IMR-90 (cell line): ENCODE results near the gene DPYD. TPM values are rescaled to one million over a fixed set of nuclear protein-coding genes. Genes with fewer than 3 reads are reported as not detected.
A peak's percentile ranks its signal among the peaks of the same experiment; 100 is the strongest.

ENCODE experiments used
- ATAC-seq: fragments of 200-7000 bp; cut with Tn5 transposase; 2 replicates; pipeline ENCODE4 v1.9.1; 2020; ENCODE audit warnings: low read depth, mild to moderate bottlenecking, moderate library complexity
- BruUV-seq: library from RNA; stranded (reverse); fragments of 400-500 nt; replicated peaks from 2 replicates; lab custom pipeline; 2021; lab: Mats Ljungman, UMichigan
- CTCF ChIA-PET: fragments of 300-600 bp; formaldehyde crosslinking; extraction: SDS; loops from one replicate; lab custom pipeline; 2021; ENCODE audit warnings: antibody characterized with exemption; lab: Yijun Ruan, JAX
- POLR2A ChIA-PET: fragments of 300-600 bp; sonication (Branson Sonifier 250); formaldehyde crosslinking; loops from one replicate; lab custom pipeline; 2022; ENCODE audit warnings: antibody characterized with exemption; ENCODE audit not compliant: unreplicated experiment; lab: Charles Lee
- DNase-seq: peaks from one replicate; pipeline ENCODE4 v3.0.0; 2013
- H2AFZ ChIP-seq: replicated peaks from 2 replicates; pipeline ENCODE3; 2013; ENCODE audit warnings: low read length, mild to moderate bottlenecking; ENCODE audit not compliant: poor library complexity
- H2AK5ac ChIP-seq: 2 replicates; pipeline ENCODE4 v1.6.1; 2013; ENCODE audit warnings: low read depth, low read length, inconsistent platforms
- H2AK9ac ChIP-seq: replicated peaks from 2 replicates; pipeline ENCODE3; 2013; ENCODE audit warnings: mild to moderate bottlenecking, low read depth, low read length, moderate library complexity; ENCODE audit not compliant: poor library complexity
- H2BK120ac ChIP-seq: 2 replicates; pipeline ENCODE4 v1.6.1; 2013; ENCODE audit warnings: low read depth, low read length, inconsistent platforms
- H2BK15ac ChIP-seq: 3 replicates; pipeline ENCODE4 v1.6.1; 2013; ENCODE audit warnings: low read depth, low read length, inconsistent platforms
- H2BK20ac ChIP-seq: 2 replicates; pipeline ENCODE4 v1.6.1; 2013; ENCODE audit warnings: low read depth, mild to moderate bottlenecking, inconsistent platforms, low read length, moderate library complexity
- H2BK5ac ChIP-seq: 2 replicates; pipeline ENCODE4 v1.6.1; 2013; ENCODE audit warnings: mild to moderate bottlenecking, low read depth, low read length, inconsistent platforms; ENCODE audit not compliant: poor library complexity, severe bottlenecking
- H3K14ac ChIP-seq: replicated peaks from 2 replicates; pipeline ENCODE4 v1.6.1; 2013; ENCODE audit warnings: low read depth, low read length, inconsistent platforms
- H3K18ac ChIP-seq: 2 replicates; pipeline ENCODE4 v1.6.1; 2013; ENCODE audit warnings: low read depth, low read length, control low read depth
- H3K23ac ChIP-seq: 2 replicates; pipeline ENCODE4 v1.6.1; 2013; ENCODE audit warnings: low read depth, low read length, inconsistent platforms
- H3K27ac ChIP-seq: 2 replicates; pipeline ENCODE4 v1.5.1; 2013; ENCODE audit warnings: mild to moderate bottlenecking, control low read depth, low read length; ENCODE audit not compliant: insufficient read depth
- H3K27me3 ChIP-seq: 2 replicates; pipeline ENCODE4 v1.6.1; 2013; ENCODE audit warnings: low read length; ENCODE audit not compliant: control insufficient read depth, insufficient read depth
- H3K36me3 ChIP-seq: 2 replicates; pipeline ENCODE4 v1.6.1; 2013; ENCODE audit warnings: low read length, mixed read lengths; ENCODE audit not compliant: control insufficient read depth, insufficient read depth
- H3K4ac ChIP-seq: 2 replicates; pipeline ENCODE4 v1.6.1; 2013; ENCODE audit warnings: low read depth, low read length, inconsistent platforms
- H3K4me1 ChIP-seq: 2 replicates; pipeline ENCODE4 v1.6.1; 2013; ENCODE audit warnings: low read length, mixed read lengths; ENCODE audit not compliant: control insufficient read depth, insufficient read depth
- H3K4me2 ChIP-seq: 2 replicates; pipeline ENCODE4 v1.6.1; 2013; ENCODE audit warnings: low read depth, mild to moderate bottlenecking, control low read depth, low read length, moderate library complexity
- H3K4me3 ChIP-seq: 2 replicates; pipeline ENCODE4 v1.5.1; 2013; ENCODE audit warnings: low read depth, mild to moderate bottlenecking, control low read depth, low read length, moderate library complexity; ENCODE audit not compliant: insufficient read depth
- H3K56ac ChIP-seq: 2 replicates; pipeline ENCODE4 v1.6.1; 2013; ENCODE audit warnings: low read length, inconsistent platforms; ENCODE audit not compliant: insufficient read depth; ENCODE audit errors: extremely low read depth
- H3K79me1 ChIP-seq, 2 experiments: 2 replicates each; pipeline ENCODE4 v1.6.1; 2013; ENCODE audit warnings: low read length in 2 of 2, inconsistent platforms in 1 of 2, low read depth in 1 of 2
- H3K9ac ChIP-seq: 2 replicates; pipeline ENCODE4 v1.6.1; 2013; ENCODE audit warnings: low read depth, low read length, control low read depth
- H3K9me1 ChIP-seq: 2 replicates; pipeline ENCODE4 v1.6.1; 2013; ENCODE audit warnings: low read length, inconsistent platforms; ENCODE audit not compliant: insufficient read depth
- H3K9me3 ChIP-seq: 2 replicates; pipeline ENCODE4 v1.6.1; 2013; ENCODE audit warnings: low read length; ENCODE audit not compliant: control insufficient read depth, insufficient read depth
- H4K20me1 ChIP-seq: 2 replicates; pipeline ENCODE4 v1.6.1; 2013; ENCODE audit warnings: low read length, inconsistent platforms; ENCODE audit not compliant: insufficient read depth
- H4K5ac ChIP-seq: 2 replicates; pipeline ENCODE4 v1.6.1; 2013; ENCODE audit warnings: mild to moderate bottlenecking, low read depth, low read length, control low read depth
- H4K8ac ChIP-seq, 2 experiments: 2 replicates each; pipeline ENCODE4 v1.6.1; 2013; ENCODE audit warnings: low read depth in 2 of 2, low read length in 2 of 2, control low read depth in 1 of 2, inconsistent platforms in 1 of 2
- H4K91ac ChIP-seq: 2 replicates; pipeline ENCODE4 v1.6.1; 2013; ENCODE audit warnings: low read depth, low read length, inconsistent platforms; ENCODE audit not compliant: insufficient read depth
- BHLHE40 ChIP-seq: fragments of 150-350 bp; IDR thresholded peaks from 2 replicates; pipeline ENCODE4 v1.6.1; 2016; ENCODE audit warnings: mild to moderate bottlenecking, low read depth, low read length
- CEBPB ChIP-seq: IDR thresholded peaks from 2 replicates; pipeline ENCODE4 v1.6.1; 2012; ENCODE audit warnings: low read depth, low read length, improper control_type of control experiment
- CHD1 ChIP-seq: IDR thresholded peaks from 2 replicates; pipeline ENCODE4 v1.6.1; 2012; ENCODE audit warnings: low read depth, low read length, improper control_type of control experiment
- CTCF ChIP-seq: conservative IDR thresholded peaks from 2 replicates; pipeline ENCODE4 v1.5.1; 2012; ENCODE audit warnings: mild to moderate bottlenecking, low read depth, low read length, improper control_type of control experiment
- ELK1 ChIP-seq: fragments of 150-350 bp; IDR thresholded peaks from 2 replicates; pipeline ENCODE4 v1.6.1; 2016; ENCODE audit warnings: low read depth, mild to moderate bottlenecking, low read length, moderate library complexity, borderline replicate concordance
- FOS ChIP-seq: fragments of 150-350 bp; IDR thresholded peaks from 2 replicates; pipeline ENCODE4 v1.6.1; 2016; ENCODE audit warnings: low read depth, low read length
- MXI1 ChIP-seq: IDR thresholded peaks from 2 replicates; pipeline ENCODE4 v1.6.1; 2012; ENCODE audit warnings: low read depth, mild to moderate bottlenecking, low read length, moderate library complexity, borderline replicate concordance
- RAD21 ChIP-seq: IDR thresholded peaks from 2 replicates; pipeline ENCODE4 v1.6.1; 2012; ENCODE audit warnings: low read length, improper control_type of control experiment
- RCOR1 ChIP-seq: IDR thresholded peaks from 2 replicates; pipeline ENCODE4 v1.6.1; 2012; ENCODE audit warnings: mild to moderate bottlenecking, low read length, improper control_type of control experiment; ENCODE audit not compliant: insufficient replicate concordance
- RFX5 ChIP-seq: IDR thresholded peaks from 2 replicates; pipeline ENCODE4 v1.8.0; 2012; ENCODE audit warnings: low read depth, mild to moderate bottlenecking, low read length, moderate library complexity
- SMC3 ChIP-seq: fragments of 150-350 bp; IDR thresholded peaks from 2 replicates; pipeline ENCODE4 v1.6.1; 2016; ENCODE audit warnings: low read depth, mild to moderate bottlenecking, antibody characterized with exemption, low read length, moderate library complexity
- USF2 ChIP-seq: fragments of 150-350 bp; IDR thresholded peaks from 2 replicates; pipeline ENCODE4 v1.6.1; 2017; ENCODE audit warnings: mild to moderate bottlenecking, antibody characterized with exemption, low read length, low read depth
- WGBS, 2 experiments: methylation state at CpG; one replicate each; pipeline versions ENCODE4 v1.1.5 to v1.1.7; 2013; ENCODE audit warnings: missing lambda C conversion rate in 2 of 2; ENCODE audit not compliant: insufficient read length in 1 of 2; ENCODE audit errors: extremely low coverage in 2 of 2; 5-methylcytosine and 5-hydroxymethylcytosine counted together
- dilution Hi-C: fragments of 300-500 bp; cut with HindIII; formaldehyde crosslinking; loops from one replicate; pipeline ENCODE4 v1.14.3; 2018; ENCODE audit warnings: low sequenced_read_pairs; ENCODE audit not compliant: unreplicated experiment
- in situ Hi-C: fragments of 300-500 bp; cut with MboI; formaldehyde crosslinking; loops from 3 replicates; pipeline ENCODE4 v1.14.3; 2019; ENCODE audit warnings: low sequenced_read_pairs, inconsistent platforms, mixed read lengths
- intact Hi-C: fragments of 100-400 bp; cut with micrococcal nuclease; formaldehyde crosslinking; loops from 2 replicates; pipeline ENCODE4 v1.10.0; 2022
- polyA plus RNA-seq, 3 experiments: library from polyadenylated mRNA; depleted of rRNA; stranded (reverse); fragments of >200 nt; gene quantifications; 2 replicates each; pipeline ENCODE4 v1.2.3, GENCODE V29; 2012; ENCODE audit warnings: low replicate concordance in 1 of 3
- total RNA-seq: library from RNA; depleted of rRNA; stranded (reverse); fragments of >200 nt; gene quantifications from 2 replicates; pipeline ENCODE4 v1.2.3, GENCODE V29; 2012

Gene DPYD
- total and polyA plus RNA-seq, 2 of the 4 experiments (the other 2 are of a cell fraction) = 9.3 to 47.3 TPM

- Histone ChIP-seq H2AK9ac (no peak overlapping the region), H3K18ac (peak overlapping the region; percentile 81; the same call in 1 of the 2 replicates), H3K27ac (no peak overlapping the region), H3K9me3 (no peaks in the 10 kb centered on the region), H3K4me1 (peaks cover 12% of the 10 kb centered on the region), H3K36me3 (no peaks in the 10 kb centered on the region), H3K56ac (no peak overlapping the region), H2BK120ac (no peak overlapping the region; the same call in 1 of the 2 replicates), H4K5ac (peak overlapping the region; percentile 86; the same call in 1 of the 2 replicates), H2AFZ (no peak overlapping the region), H3K4ac (0 out of 2 replicates have a peak overlapping the region, but pooled peaks have one; percentile 19), H2AK5ac (peak overlapping the region; percentile 66; the same call in 1 of the 2 replicates), H3K9me1 (peaks cover 4% of the 10 kb centered on the region; the same call in 1 of the 2 replicates), H4K20me1 (no peaks in the 10 kb centered on the region), H2BK20ac (peak overlapping the region; percentile 65), H4K8ac (no peak overlapping the region), H3K9ac (no peak overlapping the region), H2BK15ac (peak overlapping the region; percentile 73), H2BK5ac (peak overlapping the region; percentile 38), H3K79me1 (peaks cover 0 to 5% of the 10 kb centered on the region in 2 experiments; a peak in 1 of 4 replicates), H3K23ac (no peak overlapping the region), H4K91ac (peak overlapping the region; percentile 75), H3K27me3 (no peaks in the 10 kb centered on the region), H3K4me2 (no peak overlapping the region), H3K14ac (no peak overlapping the region), H3K4me3 (no peak overlapping the region)
- no CpG with 5 or more reads among the region's 2 CpGs for WGBS, 2 experiments
- ChIA-PET CTCF (no interaction called here), POLR2A (no interaction called here)
- intact Hi-C loops (loop anchor here (2.0 to 10.0 kb wide), 2 partner anchors 77 to 191 kb away; no protein-coding TSS in a partner anchor), dilution Hi-C loops (no loop called here), in situ Hi-C loops (no loop called here)
- TF ChIP-seq CEBPB = no peak
- no peak for TF ChIP-seq USF2
- TF ChIP-seq FOS = no peak
- TF ChIP-seq RCOR1 = no peak
- no peak for TF ChIP-seq CHD1
- TF ChIP-seq BHLHE40 = no peak
- no peak for TF ChIP-seq CTCF
- no peak for TF ChIP-seq ELK1
- no peak for TF ChIP-seq RFX5
- TF ChIP-seq RAD21 = no peak
- TF ChIP-seq SMC3 = no peak
- TF ChIP-seq MXI1 = no peak
- ATAC-seq (no peak), DNase-seq (no peak)
- BruUV-seq = no TSS peak
Measured at GRCh38 chr1:97385536-97386277, 535.1 kb downstream of the DPYD start.
